Measurements from ENCODE around the gene LGALSL. TPM values are rescaled to one million over a fixed set of nuclear protein-coding genes. Genes with fewer than 3 reads are reported as not detected.

Gene LGALSL
- total RNA-seq, 2 donors from 2014 or later = 1.3 to 8.6 TPM

GRCh38 chr2:64474121-64474571 lies 20.2 kb downstream of the LGALSL start:
- intact Hi-C loops (cut with DNase I) = no loop called here
- Histone ChIP-seq H3K36me3 (replicated peaks in 1 of 2; ENCODE audit: insufficient read depth in 1 of 2, low read depth in 2 of 2) (no peaks in the 10 kb centered on the region), H3K4me3 (no peak overlapping the region), H3K27me3 (no peaks in the 10 kb centered on the region), H3K27ac (no peak overlapping the region), H3K4me1 (no peaks in the 10 kb centered on the region), H3K9me3 (no peaks in the 10 kb centered on the region)
- TF ChIP-seq POLR2A (IDR thresholded peaks at IDR 0.05) (no peak), CTCF (IDR thresholded peaks at IDR 0.05) (no peak)
- ATAC-seq (no peak), DNase-seq (no peak)
- 72 to 87% methylated on average over 4 of the region's 4 CpGs for WGBS, 2 donors

- ATAC-seq (no peak), DNase-seq (no peak)
- Histone ChIP-seq H3K4me3 (no peak overlapping the region), H3K36me3 (replicated peaks in 1 of 2; ENCODE audit: insufficient read depth in 1 of 2, low read depth in 2 of 2) (no peaks in the 10 kb centered on the region), H3K27me3 (no peaks in the 10 kb centered on the region), H3K4me1 (no peaks in the 10 kb centered on the region), H3K27ac (no peak overlapping the region), H3K9me3 (no peaks in the 10 kb centered on the region)
- intact Hi-C loops (cut with DNase I) = no loop called here
- 48 to 74% methylated on average over 1 of the region's 1 CpG for WGBS, 2 donors
- TF ChIP-seq CTCF (IDR thresholded peaks at IDR 0.05) = no peak
- TF ChIP-seq POLR2A (IDR thresholded peaks at IDR 0.05) = no peak
Measured at GRCh38 chr2:64474636-64475035, 20.7 kb downstream of the LGALSL start.

GRCh38 chr2:64477037-64477436 lies 23.1 kb downstream of the LGALSL start:
- Histone ChIP-seq H3K4me1 (no peaks in the 10 kb centered on the region), H3K36me3 (replicated peaks in 1 of 2; ENCODE audit: insufficient read depth in 1 of 2, low read depth in 2 of 2) (no peaks in the 10 kb centered on the region), H3K27me3 (no peaks in the 10 kb centered on the region), H3K4me3 (no peak overlapping the region), H3K27ac (no peak overlapping the region), H3K9me3 (no peaks in the 10 kb centered on the region)
- DNase-seq = no peak
- intact Hi-C loops (cut with DNase I) = no loop called here
- ATAC-seq = no peak
- 91 to 95% methylated on average over 1 of the region's 1 CpG for WGBS, 2 donors
- no peak for TF ChIP-seq POLR2A (IDR thresholded peaks at IDR 0.05)
- no peak for TF ChIP-seq CTCF (IDR thresholded peaks at IDR 0.05)

GRCh38 chr2:64477979-64478378 lies 24.0 kb downstream of the LGALSL start:
- H3K27me3 ChIP-seq = no peaks in the 10 kb centered on the region
- peaks cover 5% of the 10 kb centered on the region for H3K4me1 ChIP-seq
- ATAC-seq (no peak), DNase-seq (no peak)
- 92 to 93% methylated on average over 4 of the region's 4 CpGs for WGBS, 2 donors
- H3K9me3 ChIP-seq = no peaks in the 10 kb centered on the region
- no peak overlapping the region for H3K4me3 ChIP-seq
- no peak for TF ChIP-seq CTCF (IDR thresholded peaks at IDR 0.05)
- H3K36me3 ChIP-seq (replicated peaks in 1 of 2; ENCODE audit: insufficient read depth in 1 of 2, low read depth in 2 of 2) = no peaks in the 10 kb centered on the region
- intact Hi-C loops (cut with DNase I) = no loop called here
- H3K27ac ChIP-seq = no peak overlapping the region

GRCh38 chr2:64478502-64479230 lies 24.7 kb downstream of the LGALSL start:
- no peak for ATAC-seq
- Histone ChIP-seq H3K36me3 (replicated peaks in 1 of 2; ENCODE audit: insufficient read depth in 1 of 2, low read depth in 2 of 2) (no peaks in the 10 kb centered on the region), H3K27ac (no peak overlapping the region), H3K4me1 (peaks cover 5% of the 10 kb centered on the region), H3K4me3 (no peak overlapping the region), H3K9me3 (no peaks in the 10 kb centered on the region), H3K27me3 (no peaks in the 10 kb centered on the region)
- WGBS, 2 donors = 88 to 94% methylated on average over 2 to 3 of the region's 3 CpGs
- TF ChIP-seq CTCF (IDR thresholded peaks at IDR 0.05) (no peak), POLR2A (IDR thresholded peaks at IDR 0.05) (no peak)
- intact Hi-C loops (cut with DNase I) = no loop called here
- no peak for DNase-seq
